ENCODE data around the gene TSPAN31. TPM values are rescaled to one million over a fixed set of nuclear protein-coding genes. Genes with fewer than 3 reads are reported as not detected.
A peak's percentile ranks its signal among the peaks of the same experiment; 100 is the strongest.

The TSPAN31 gene
- total and polyA plus RNA-seq, 9 of the 15 experiments (the other 6 are each of a cell fraction or from before 2014, with no cell fraction given), result 11.3 to 26.4 (median 14.3) TPM

DNA sequence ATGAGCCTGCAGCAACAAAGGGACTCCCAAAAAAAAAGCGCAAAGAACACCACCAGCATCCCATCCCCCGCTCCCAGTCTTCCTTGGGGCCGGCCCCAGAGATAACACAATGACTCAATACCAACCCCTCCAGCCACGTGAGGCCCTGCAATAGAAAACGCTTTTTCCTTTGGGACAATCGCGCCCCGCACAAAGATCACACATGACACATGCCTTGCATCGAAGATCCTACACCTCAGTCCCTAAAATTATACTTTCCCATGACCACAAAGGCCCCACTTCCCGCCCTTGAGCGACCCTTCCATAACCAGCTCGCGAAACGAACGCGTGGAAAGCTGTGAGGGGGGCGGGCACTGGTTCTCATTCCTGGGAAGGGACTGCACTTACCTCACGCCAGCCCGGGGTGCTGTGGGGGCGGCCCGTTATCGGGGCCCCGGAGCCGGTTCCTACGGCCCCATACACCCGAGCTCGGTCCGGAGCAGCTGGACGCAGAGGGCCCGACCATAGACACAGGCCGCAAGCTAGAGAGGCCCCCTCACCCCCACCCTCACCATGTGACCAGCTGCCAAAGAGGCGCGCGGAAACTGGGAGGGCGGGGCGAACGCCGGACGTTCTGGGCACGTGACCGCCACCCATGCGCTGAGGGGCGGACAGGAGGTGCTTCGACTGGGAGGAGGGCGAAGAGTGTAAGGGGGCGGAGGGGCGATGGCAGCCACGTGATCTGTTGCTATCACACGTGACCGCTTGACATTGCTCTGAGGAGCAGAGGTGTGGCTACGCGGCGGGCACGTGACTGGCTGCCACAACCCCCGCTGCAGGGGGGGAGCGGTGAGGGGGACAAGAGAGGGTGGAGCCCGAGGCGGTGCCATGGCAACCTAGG lies 7.2 kb downstream of the TSPAN31 start, which contains the start of gene CDK4 (continued):
- peak; percentile 55 for TF ChIP-seq ETV5 (CRISPR knock-in tag; IDR thresholded peaks at IDR 0.05; ENCODE audit: low read depth)
- TF ChIP-seq HEY1 (CRISPR knock-in tag; IDR thresholded peaks at IDR 0.05; ENCODE audit: borderline replicate concordance), result no peak
- peak; percentile 81 for TF ChIP-seq ZNF384 (IDR thresholded peaks at IDR 0.05; ENCODE audit: low read depth, low read length)
- TF ChIP-seq ZNF589 (CRISPR knock-in tag; IDR thresholded peaks at IDR 0.05; ENCODE audit: low read depth), result peak; percentile 93
- TF ChIP-seq ZZZ3 (IDR thresholded peaks at IDR 0.05), result peak; percentile 84
- peak; percentile 43; the same call in 1 of the 2 replicates for TF ChIP-seq HCFC1 (IDR thresholded peaks at IDR 0.05; ENCODE audit: low read depth, low read length)
- 0 out of 2 replicates have a peak, but pooled peaks have one; percentile 61 for TF ChIP-seq ZBTB5 (IDR thresholded peaks at IDR 0.05)
- peak; percentile 100 for TF ChIP-seq MNT (conservative IDR thresholded peaks at IDR 0.05)
- 0 out of 2 replicates have a peak, but pooled peaks have one; percentile 32 for TF ChIP-seq TCF7 (IDR thresholded peaks at IDR 0.05; ENCODE audit: borderline replicate concordance)
- TF ChIP-seq PURB (CRISPR knock-in tag; IDR thresholded peaks at IDR 0.05; ENCODE audit: low read depth), result no peak
- no peak; the same call in 1 of the 2 replicates for TF ChIP-seq CBX1 (IDR thresholded peaks at IDR 0.05; ENCODE audit: low read depth)
- TF ChIP-seq, protein P1, sequence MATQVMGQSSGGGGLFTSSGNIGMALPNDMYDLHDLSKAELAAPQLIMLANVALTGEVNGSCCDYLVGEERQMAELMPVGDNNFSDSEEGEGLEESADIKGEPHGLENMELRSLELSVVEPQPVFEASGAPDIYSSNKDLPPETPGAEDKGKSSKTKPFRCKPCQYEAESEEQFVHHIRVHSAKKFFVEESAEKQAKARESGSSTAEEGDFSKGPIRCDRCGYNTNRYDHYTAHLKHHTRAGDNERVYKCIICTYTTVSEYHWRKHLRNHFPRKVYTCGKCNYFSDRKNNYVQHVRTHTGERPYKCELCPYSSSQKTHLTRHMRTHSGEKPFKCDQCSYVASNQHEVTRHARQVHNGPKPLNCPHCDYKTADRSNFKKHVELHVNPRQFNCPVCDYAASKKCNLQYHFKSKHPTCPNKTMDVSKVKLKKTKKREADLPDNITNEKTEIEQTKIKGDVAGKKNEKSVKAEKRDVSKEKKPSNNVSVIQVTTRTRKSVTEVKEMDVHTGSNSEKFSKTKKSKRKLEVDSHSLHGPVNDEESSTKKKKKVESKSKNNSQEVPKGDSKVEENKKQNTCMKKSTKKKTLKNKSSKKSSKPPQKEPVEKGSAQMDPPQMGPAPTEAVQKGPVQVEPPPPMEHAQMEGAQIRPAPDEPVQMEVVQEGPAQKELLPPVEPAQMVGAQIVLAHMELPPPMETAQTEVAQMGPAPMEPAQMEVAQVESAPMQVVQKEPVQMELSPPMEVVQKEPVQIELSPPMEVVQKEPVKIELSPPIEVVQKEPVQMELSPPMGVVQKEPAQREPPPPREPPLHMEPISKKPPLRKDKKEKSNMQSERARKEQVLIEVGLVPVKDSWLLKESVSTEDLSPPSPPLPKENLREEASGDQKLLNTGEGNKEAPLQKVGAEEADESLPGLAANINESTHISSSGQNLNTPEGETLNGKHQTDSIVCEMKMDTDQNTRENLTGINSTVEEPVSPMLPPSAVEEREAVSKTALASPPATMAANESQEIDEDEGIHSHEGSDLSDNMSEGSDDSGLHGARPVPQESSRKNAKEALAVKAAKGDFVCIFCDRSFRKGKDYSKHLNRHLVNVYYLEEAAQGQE (IDR thresholded peaks at IDR 0.05; ENCODE audit: borderline replicate concordance), result peak; percentile 99
- TF ChIP-seq, protein P1 (CRISPR knock-in tag; IDR thresholded peaks at IDR 0.05; ENCODE audit: low read depth), result peak; percentile 78
- no peak for TF ChIP-seq XRCC4 (IDR thresholded peaks at IDR 0.05; ENCODE audit: extremely low read depth, insufficient read depth, insufficient read length)
- no peak for TF ChIP-seq RBM17 (IDR thresholded peaks at IDR 0.05; ENCODE audit: borderline replicate concordance, low read depth, low read length)

All from K562 (cell line).